Fibroblast of villous mesenchyme (primary cell): ENCODE measurements around the gene NYAP2. TPM values are rescaled to one million over a fixed set of nuclear protein-coding genes. Genes with fewer than 3 reads are reported as not detected.

Source experiments
- DNase-seq: peaks from one replicate; pipeline ENCODE4 v3.0.0-alpha.2; 2010; ENCODE audit warnings: low read depth
- H3K4me3 ChIP-seq: 2 replicates; pipeline ENCODE4 v1.5.1; 2011; ENCODE audit warnings: low read depth, mild to moderate bottlenecking, low read length
- CTCF ChIP-seq: IDR thresholded peaks from 2 replicates; pipeline ENCODE4 v1.5.1; 2012; ENCODE audit warnings: low read depth, mild to moderate bottlenecking, low read length; ENCODE audit not compliant: insufficient read depth
- total RNA-seq: library from RNA; depleted of rRNA; stranded (reverse); fragments of >200 nt; gene quantifications from 2 replicates; pipeline ENCODE4 v1.2.3, GENCODE V29; 2012

NYAP2 gene
- total RNA-seq, 1 donor: not detected

- DNase-seq: no peak
- no peak for TF ChIP-seq CTCF
- no peak overlapping the region for H3K4me3 ChIP-seq
Observed at GRCh38 chr2:225422145-225422544, 22.6 kb downstream of the NYAP2 start.

GRCh38 chr2:225425284-225425683 is 25.8 kb downstream of the NYAP2 start:
- DNase-seq: no peak
- H3K4me3 ChIP-seq: no peak overlapping the region
- no peak for TF ChIP-seq CTCF

GRCh38 chr2:225428360-225428759 is 28.9 kb downstream of the NYAP2 start:
- H3K4me3 ChIP-seq: no peak overlapping the region
- no peak for TF ChIP-seq CTCF
- DNase-seq: no peak

- no peak overlapping the region for H3K4me3 ChIP-seq
- TF ChIP-seq CTCF: no peak
- DNase-seq: peak; percentile 1
Observed at GRCh38 chr2:225429717-225430116, 30.2 kb downstream of the NYAP2 start.

- H3K4me3 ChIP-seq: no peak overlapping the region
- DNase-seq: no peak
- no peak for TF ChIP-seq CTCF
Observed at GRCh38 chr2:225431105-225431863, 31.8 kb downstream of the NYAP2 start.

- no peak for TF ChIP-seq CTCF
- no peak overlapping the region for H3K4me3 ChIP-seq
- no peak for DNase-seq
Observed at GRCh38 chr2:225434014-225434413, 34.5 kb downstream of the NYAP2 start.

GRCh38 chr2:225437319-225437718 is 37.8 kb downstream of the NYAP2 start:
- no peak for DNase-seq
- H3K4me3 ChIP-seq: no peak overlapping the region
- TF ChIP-seq CTCF: no peak
